Smooth muscle cell (in vitro differentiated cells): Measurements from ENCODE around the gene NDUFAF8. TPM values are rescaled to one million over a fixed set of nuclear protein-coding genes. Genes with fewer than 3 reads are reported as not detected.

Experiments used
- DNase-seq: peaks from one replicate; lab custom pipeline; 2025; ENCODE audit not compliant: unreplicated experiment; lab: John Stamatoyannopoulos, UW
- H2AFZ ChIP-seq: fragments of 200-600 bp; sonication (generic); 2 replicates; pipeline ENCODE4 v1.6.0; 2016; ENCODE audit warnings: antibody characterized with exemption, low read depth, mild to moderate bottlenecking
- H3F3A ChIP-seq: fragments of 200-600 bp; sonication (generic); 2 replicates; pipeline ENCODE4 v1.6.0; 2017; ENCODE audit warnings: antibody characterized with exemption, low read depth
- H3K27ac ChIP-seq: fragments of 200-600 bp; sonication (generic); 2 replicates; pipeline ENCODE4 v1.5.1; 2016; ENCODE audit warnings: low read depth, mild to moderate bottlenecking
- H3K27me3 ChIP-seq: fragments of 200-600 bp; sonication (generic); 2 replicates; pipeline ENCODE4 v1.6.1; 2016; ENCODE audit warnings: low read depth, mild to moderate bottlenecking
- H3K36me3 ChIP-seq: fragments of 200-600 bp; sonication (generic); 2 replicates; pipeline ENCODE4 v1.5.1; 2016; ENCODE audit warnings: low read depth
- H3K4me1 ChIP-seq: fragments of 200-600 bp; sonication (generic); 2 replicates; pipeline ENCODE4 v1.5.1; 2016; ENCODE audit warnings: low read depth
- H3K4me2 ChIP-seq: fragments of 200-600 bp; sonication (generic); 2 replicates; pipeline ENCODE4 v1.6.0; 2016; ENCODE audit warnings: mild to moderate bottlenecking
- H3K4me3 ChIP-seq: fragments of 200-600 bp; sonication (generic); 2 replicates; pipeline ENCODE4 v1.5.1; 2016; ENCODE audit warnings: mild to moderate bottlenecking
- H3K79me2 ChIP-seq: fragments of 200-600 bp; sonication (generic); 2 replicates; pipeline ENCODE4 v1.6.0; 2016; ENCODE audit warnings: low read depth, mild to moderate bottlenecking
- H3K9ac ChIP-seq: fragments of 200-600 bp; sonication (generic); 2 replicates; pipeline ENCODE4 v1.6.0; 2016; ENCODE audit warnings: low read depth
- H3K9me3 ChIP-seq: fragments of 200-600 bp; sonication (generic); replicated peaks from 2 replicates; pipeline ENCODE4 v1.5.1; 2016; ENCODE audit warnings: low read depth
- H4K20me1 ChIP-seq: fragments of 200-600 bp; sonication (generic); 2 replicates; pipeline ENCODE4 v1.6.0; 2016; ENCODE audit warnings: low read depth
- WGBS: methylation state at CpG from one replicate; pipeline ENCODE4 v1.1.7; 2016; ENCODE audit warnings: low lambda C conversion rate; 5-methylcytosine and 5-hydroxymethylcytosine counted together
- polyA plus RNA-seq: library from polyadenylated mRNA; unstranded; fragments of >200 nt; fragmentation: Nextera tagmentation; extraction: Ambion mirVana; gene quantifications from 2 replicates; pipeline ENCODE4 v1.2.1, GENCODE V29; 2016
- total RNA-seq: library from RNA; depleted of rRNA; stranded (reverse); fragments of >200 nt; gene quantifications from 2 replicates; pipeline ENCODE4 v1.2.3, GENCODE V29; 2014
- TF ChIP-seq, protein P1 (sequence below): fragments of 200-600 bp; sonication (generic); IDR thresholded peaks from 2 replicates; pipeline ENCODE4 v1.5.1; 2017; ENCODE audit warnings: borderline replicate concordance, mild to moderate bottlenecking, antibody characterized with exemption; ENCODE audit not compliant: insufficient read depth, poor library complexity, severe bottlenecking

Gene NDUFAF8
- total and polyA plus RNA-seq, 2 experiments from 2014 or later, result 60.6 to 111 TPM

DNA sequence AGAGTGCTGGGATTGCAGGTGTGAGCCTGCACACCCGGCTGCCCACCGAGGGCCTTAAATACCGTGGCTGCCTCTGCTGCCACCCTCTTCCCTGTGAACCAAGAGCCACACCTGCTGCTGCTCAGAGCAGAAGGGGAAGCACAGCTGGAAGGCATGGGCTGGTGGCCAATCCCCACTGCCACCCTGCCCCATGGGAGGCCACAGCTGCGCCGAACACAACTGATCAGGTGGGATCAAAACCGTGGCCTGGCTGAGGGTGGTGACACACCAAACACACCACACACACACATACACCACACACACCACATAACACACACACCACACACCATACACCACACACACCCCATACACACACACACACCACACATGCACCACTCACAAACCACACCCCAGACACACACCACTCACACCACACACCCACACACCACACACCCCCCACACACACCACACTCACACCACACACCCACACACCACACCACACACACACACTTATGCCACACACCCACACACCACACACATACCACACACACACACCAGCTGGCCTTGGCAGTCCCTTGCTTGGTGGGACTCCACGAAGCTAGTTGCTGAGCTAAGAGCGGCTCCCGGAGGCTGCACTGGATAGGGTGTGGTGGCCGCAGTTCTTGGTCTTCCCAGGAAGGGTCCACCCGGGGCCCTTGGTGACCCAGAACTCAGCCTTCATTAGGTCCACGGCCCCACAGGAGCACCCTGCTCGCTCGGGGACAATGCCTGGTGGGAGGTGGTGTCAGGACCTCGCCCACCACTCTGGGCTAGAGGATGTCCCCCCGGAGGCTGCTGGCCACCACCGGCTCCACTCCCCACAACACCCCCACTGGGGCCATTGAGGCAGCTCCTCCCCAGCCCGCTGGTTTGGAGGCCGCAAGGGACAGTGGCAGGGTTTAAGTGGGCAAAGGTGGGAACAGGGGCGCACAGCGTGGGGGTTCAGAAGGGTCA, 31.2 kb upstream of the NDUFAF8 start:
- H3K4me2 ChIP-seq, result no peak overlapping the region
- H3K9me3 ChIP-seq, result no peaks in the 10 kb centered on the region
- H4K20me1 ChIP-seq, result peaks cover 12% of the 10 kb centered on the region
- no peaks in the 10 kb centered on the region for H3F3A ChIP-seq
- H3K27ac ChIP-seq, result no peak overlapping the region
- no peak overlapping the region for H3K4me3 ChIP-seq
- H3K36me3 ChIP-seq, result no peaks in the 10 kb centered on the region
- WGBS, result 98% methylated on average over 20 of the region's 21 CpGs
- no peaks in the 10 kb centered on the region for H3K4me1 ChIP-seq
- H3K27me3 ChIP-seq, result no peaks in the 10 kb centered on the region
- no peak overlapping the region for H3K9ac ChIP-seq
- H2AFZ ChIP-seq, result no peak overlapping the region
- TF ChIP-seq, protein P1, sequence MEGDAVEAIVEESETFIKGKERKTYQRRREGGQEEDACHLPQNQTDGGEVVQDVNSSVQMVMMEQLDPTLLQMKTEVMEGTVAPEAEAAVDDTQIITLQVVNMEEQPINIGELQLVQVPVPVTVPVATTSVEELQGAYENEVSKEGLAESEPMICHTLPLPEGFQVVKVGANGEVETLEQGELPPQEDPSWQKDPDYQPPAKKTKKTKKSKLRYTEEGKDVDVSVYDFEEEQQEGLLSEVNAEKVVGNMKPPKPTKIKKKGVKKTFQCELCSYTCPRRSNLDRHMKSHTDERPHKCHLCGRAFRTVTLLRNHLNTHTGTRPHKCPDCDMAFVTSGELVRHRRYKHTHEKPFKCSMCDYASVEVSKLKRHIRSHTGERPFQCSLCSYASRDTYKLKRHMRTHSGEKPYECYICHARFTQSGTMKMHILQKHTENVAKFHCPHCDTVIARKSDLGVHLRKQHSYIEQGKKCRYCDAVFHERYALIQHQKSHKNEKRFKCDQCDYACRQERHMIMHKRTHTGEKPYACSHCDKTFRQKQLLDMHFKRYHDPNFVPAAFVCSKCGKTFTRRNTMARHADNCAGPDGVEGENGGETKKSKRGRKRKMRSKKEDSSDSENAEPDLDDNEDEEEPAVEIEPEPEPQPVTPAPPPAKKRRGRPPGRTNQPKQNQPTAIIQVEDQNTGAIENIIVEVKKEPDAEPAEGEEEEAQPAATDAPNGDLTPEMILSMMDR, result no peak
- DNase-seq, result no peak
- H3K79me2 ChIP-seq, result no peaks in the 10 kb centered on the region

DNA sequence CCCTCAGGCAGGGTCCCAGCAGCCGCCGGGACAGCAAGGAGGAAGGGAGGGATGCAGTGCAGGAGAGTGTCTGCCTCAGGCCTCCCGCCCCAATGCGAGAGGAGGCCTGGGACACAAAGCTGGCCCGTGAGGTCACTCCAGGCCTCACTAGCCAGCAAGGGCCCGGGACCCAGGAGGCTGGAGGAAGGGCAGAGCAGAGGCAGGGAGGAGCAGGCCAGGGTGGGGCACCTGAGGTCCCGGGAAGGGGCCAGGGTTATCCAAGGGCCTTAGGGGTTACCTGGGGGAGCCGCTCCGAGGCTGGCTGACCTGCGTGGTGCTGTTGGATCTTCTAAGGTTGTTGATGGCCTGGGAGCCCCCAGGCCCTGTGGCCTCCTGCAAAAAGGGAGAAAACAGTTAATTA, 30.5 kb upstream of the NDUFAF8 start:
- Histone ChIP-seq H3K9me3 (no peaks in the 10 kb centered on the region), H3K27ac (no peak overlapping the region), H2AFZ (no peak overlapping the region), H3K27me3 (no peaks in the 10 kb centered on the region), H3F3A (no peaks in the 10 kb centered on the region), H3K4me1 (no peaks in the 10 kb centered on the region), H3K4me3 (no peak overlapping the region), H3K36me3 (no peaks in the 10 kb centered on the region), H4K20me1 (peaks cover 12% of the 10 kb centered on the region), H3K79me2 (no peaks in the 10 kb centered on the region), H3K9ac (no peak overlapping the region), H3K4me2 (no peak overlapping the region)
- DNase-seq, result no peak
- 97% methylated on average over 9 of the region's 10 CpGs for WGBS
- TF ChIP-seq, protein P1, result no peak

DNA sequence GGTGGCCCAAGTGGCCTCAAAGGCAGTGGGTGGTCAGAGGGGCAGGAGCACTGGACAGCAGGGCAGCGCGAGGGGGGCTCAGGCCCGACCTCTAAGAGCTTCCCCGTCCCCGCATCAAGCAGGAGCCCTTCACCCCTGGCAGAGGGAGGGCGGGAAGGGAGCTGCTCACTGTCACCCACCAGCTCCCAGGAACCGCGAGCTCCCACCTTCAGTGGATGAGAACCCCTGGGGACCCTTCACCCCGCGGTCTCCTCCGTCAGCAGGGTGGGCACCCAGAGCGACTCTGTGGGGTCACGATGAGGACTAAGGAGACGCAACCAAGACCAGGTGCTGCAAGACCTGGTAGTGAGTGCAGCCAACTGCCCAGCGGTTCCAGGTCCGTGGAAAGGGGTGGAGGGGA, 30.0 kb upstream of the NDUFAF8 start:
- over 99% methylated on average over 14 of the region's 16 CpGs for WGBS

More for the DNA sequence above, 30.0 kb upstream of the NDUFAF8 start:
- Histone ChIP-seq H3K36me3 (no peaks in the 10 kb centered on the region), H3K27me3 (no peaks in the 10 kb centered on the region), H3F3A (no peaks in the 10 kb centered on the region), H3K4me2 (no peak overlapping the region), H3K4me3 (no peak overlapping the region), H3K4me1 (no peaks in the 10 kb centered on the region), H3K27ac (no peak overlapping the region), H2AFZ (no peak overlapping the region), H3K9ac (no peak overlapping the region), H3K9me3 (no peaks in the 10 kb centered on the region), H4K20me1 (peaks cover 12% of the 10 kb centered on the region), H3K79me2 (no peaks in the 10 kb centered on the region)
- TF ChIP-seq, protein P1, result no peak
- DNase-seq, result no peak
